HG02763 (cell line): ENCODE data around the gene AKR1A1.
A peak's percentile ranks its signal among the peaks of the same experiment; 100 is the strongest.
"Not testable (repeated sequence)": the region's sequence is repeated elsewhere in the genome, so short reads cannot be mapped to it uniquely, and the experiment has no call there.

Source experiments
- ATAC-seq: cut with Tn5 transposase; IDR thresholded peaks from one replicate; pipeline ENCODE4 v1.9.1; 2021; ENCODE audit warnings: mild to moderate bottlenecking, moderate library complexity; ENCODE audit not compliant: unreplicated experiment

AKR1A1 gene

DNA sequence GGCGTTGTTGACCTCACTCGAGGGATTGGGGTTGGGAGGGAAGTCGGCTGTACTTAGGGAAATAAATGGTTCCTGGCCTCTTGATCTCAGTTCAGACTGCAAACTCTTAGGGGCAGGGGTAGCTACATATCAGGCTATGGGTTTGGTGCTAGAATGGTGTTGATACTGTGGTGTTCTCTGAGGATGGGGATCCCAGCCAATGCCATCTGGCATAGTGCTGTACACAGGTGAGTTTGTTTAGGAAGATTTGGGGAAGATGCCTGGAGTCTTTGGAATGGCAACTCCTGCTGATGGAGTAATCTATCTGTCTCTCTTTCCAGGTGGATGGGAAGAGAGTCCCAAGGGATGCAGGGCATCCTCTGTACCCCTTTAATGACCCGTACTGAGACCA, 18.9 kb downstream of the AKR1A1 start:
- no peak for ATAC-seq

GRCh38 chr1:45569962-45570581, 19.4 kb downstream of the AKR1A1 start:
- ATAC-seq, result no peak

GRCh38 chr1:45570631-45571030, 20.0 kb downstream of the AKR1A1 start:
- ATAC-seq, result no peak

- no peak for ATAC-seq
Measured at GRCh38 chr1:45573231-45573804, 22.7 kb downstream of the AKR1A1 start.

DNA sequence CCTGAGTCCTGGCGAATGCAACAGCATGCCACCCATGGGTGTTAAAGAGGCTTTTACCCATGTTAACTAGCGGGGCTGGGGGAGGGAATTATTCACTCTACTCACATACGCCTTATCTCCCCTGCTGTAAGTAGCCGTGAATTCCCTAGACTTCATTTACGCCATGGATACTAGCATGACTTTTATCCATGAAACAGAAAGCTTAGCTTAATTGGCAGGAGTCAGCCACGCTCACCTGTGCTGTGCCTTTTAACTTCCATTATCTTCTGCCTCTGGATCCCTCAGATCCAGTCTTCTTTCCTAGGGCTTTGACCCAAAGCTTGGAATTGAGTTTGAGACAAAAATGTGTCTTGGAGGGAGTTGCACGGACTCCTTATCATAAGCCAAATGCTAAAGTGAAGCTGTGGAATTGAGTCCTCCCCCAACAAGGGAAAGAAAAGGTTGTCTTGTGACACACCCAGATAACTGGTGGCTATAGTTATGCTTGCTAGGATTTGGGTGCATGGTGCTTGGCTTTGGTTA, 23.5 kb downstream of the AKR1A1 start:
- no peak for ATAC-seq

DNA sequence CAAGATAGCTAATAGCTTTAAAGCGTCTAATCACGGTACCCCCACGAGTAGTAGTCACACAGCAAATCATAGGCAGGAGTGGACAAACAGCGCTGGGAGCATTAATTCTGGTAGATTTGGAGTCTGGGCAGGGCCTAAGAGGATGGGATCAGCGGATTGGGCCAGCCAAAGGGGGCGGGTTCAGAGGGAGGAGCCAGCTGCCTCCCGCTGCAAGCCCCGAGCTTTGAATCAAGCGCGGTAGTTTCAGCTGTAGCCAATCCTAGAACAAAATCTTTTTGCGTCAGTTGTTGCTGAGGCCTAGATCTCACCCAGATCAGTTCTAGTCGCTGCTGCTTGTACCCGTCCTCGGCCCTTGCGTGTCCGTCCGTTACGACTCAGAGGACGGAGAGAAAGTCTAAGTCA, 32.6 kb downstream of the AKR1A1 start:
- peak; percentile 74 for ATAC-seq

DNA sequence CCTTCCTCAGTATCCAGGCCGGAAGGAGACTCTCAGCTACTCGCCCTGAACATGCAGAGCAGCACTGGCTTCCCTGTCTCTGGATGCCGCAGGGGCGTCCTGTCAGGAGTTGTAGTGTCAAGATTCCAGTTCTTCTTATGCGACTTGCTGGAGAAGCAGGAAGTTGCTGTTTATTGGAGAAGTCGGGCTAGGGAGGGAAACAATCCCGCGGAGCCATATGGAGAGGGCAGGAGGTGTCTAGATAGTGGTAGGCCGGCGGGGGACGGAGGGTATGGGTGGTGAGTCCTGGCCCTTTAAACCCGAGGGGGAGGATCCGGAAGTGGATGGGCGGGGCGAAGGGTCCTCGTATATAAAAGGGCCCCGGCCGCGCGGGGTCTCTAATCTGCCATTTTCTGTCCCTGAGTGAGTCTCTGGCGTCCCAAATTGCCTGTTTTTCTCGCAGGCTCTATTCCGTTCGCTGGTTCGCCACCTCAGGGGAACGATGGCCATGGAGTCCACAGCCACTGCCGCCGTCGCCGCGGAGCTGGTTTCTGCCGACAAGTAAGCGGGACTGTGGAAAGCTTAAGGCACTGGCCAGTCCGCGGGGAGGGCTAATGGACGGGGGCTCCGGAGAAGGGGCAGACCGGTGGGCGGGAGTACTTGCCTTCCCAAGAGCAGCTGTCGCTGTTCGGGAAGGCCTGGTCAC, 33.2 kb downstream of the AKR1A1 start, which contains the start of gene NASP:
TSS of gene NASP (plus strand) at position 376 of the 685 bp plus-strand sequence. CDS start at position 482, 106 bp downstream.
- ATAC-seq, result peak; percentile 48

GRCh38 chr1:45584351-45585109, 33.9 kb downstream of the AKR1A1 start:
- ATAC-seq, result peak; percentile 29

- ATAC-seq, result no peak
Measured at GRCh38 chr1:45585110-45585426, 34.4 kb downstream of the AKR1A1 start.

GRCh38 chr1:45585496-45586075, 35.0 kb downstream of the AKR1A1 start:
- no peak for ATAC-seq

DNA sequence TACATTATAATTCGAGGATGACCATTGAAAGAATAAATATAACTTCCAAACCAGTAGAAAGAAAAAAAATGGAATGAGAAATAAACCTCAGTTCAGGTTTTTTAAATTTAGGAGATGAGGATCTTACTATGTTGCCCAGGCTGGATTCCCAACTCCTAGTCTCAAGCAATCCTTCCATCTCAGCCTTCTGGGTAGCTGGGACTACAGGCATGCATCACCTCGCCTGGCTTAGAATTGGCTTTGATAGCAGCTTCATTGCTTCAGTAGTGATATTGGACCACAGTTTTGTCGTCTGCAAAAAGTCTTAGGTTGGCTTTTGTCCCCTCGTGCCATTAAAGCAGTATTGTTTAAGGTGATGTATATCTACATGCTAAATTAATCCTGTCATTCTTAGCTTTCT, 36.1 kb downstream of the AKR1A1 start:
- no peak for ATAC-seq

- ATAC-seq, result no peak
Measured at GRCh38 chr1:45589861-45590260, 39.2 kb downstream of the AKR1A1 start.

- ATAC-seq, result no peak
Measured at GRCh38 chr1:45594412-45594811, 43.8 kb downstream of the AKR1A1 start.

GRCh38 chr1:45596765-45597164, 46.1 kb downstream of the AKR1A1 start:
- not testable (repeated sequence) for ATAC-seq

DNA sequence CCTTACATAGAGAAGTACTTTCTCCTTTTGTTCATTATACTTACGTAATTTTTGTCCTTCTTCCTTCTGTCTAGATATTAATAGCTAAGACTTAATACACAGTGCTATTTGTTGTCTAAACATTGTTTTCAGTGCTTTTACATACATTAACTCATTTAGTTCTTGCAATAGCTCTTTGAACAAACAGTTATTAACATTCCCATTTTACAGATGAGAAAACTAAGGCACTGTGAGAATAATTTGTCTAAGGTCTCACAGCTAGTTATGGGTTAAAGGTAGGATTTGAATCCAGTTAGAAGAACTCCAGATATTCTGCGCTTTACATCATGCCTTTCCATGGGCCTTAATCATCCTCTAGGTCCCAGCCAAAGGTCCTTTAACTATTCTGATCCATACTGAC, 53.6 kb downstream of the AKR1A1 start:
- ATAC-seq, result no peak

DNA sequence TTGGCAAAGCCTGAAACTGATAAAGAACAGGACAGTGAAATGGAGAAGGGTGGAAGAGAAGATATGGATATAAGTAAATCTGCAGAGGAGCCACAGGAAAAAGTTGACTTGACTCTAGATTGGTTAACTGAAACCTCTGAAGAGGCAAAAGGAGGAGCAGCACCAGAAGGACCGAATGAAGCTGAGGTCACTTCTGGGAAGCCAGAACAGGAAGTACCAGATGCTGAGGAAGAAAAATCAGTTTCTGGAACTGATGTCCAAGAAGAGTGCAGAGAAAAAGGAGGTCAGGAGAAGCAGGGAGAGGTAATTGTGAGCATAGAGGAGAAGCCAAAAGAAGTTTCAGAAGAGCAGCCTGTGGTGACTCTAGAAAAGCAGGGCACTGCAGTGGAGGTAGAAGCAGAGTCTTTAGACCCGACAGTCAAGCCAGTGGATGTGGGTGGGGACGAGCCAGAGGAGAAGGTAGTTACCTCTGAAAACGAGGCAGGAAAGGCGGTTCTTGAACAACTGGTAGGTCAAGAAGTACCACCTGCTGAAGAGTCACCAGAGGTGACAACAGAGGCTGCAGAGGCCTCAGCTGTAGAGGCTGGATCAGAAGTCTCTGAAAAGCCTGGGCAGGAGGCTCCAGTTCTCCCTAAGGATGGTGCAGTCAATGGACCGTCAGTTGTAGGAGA, 56.9 kb downstream of the AKR1A1 start:
- no peak for ATAC-seq

DNA sequence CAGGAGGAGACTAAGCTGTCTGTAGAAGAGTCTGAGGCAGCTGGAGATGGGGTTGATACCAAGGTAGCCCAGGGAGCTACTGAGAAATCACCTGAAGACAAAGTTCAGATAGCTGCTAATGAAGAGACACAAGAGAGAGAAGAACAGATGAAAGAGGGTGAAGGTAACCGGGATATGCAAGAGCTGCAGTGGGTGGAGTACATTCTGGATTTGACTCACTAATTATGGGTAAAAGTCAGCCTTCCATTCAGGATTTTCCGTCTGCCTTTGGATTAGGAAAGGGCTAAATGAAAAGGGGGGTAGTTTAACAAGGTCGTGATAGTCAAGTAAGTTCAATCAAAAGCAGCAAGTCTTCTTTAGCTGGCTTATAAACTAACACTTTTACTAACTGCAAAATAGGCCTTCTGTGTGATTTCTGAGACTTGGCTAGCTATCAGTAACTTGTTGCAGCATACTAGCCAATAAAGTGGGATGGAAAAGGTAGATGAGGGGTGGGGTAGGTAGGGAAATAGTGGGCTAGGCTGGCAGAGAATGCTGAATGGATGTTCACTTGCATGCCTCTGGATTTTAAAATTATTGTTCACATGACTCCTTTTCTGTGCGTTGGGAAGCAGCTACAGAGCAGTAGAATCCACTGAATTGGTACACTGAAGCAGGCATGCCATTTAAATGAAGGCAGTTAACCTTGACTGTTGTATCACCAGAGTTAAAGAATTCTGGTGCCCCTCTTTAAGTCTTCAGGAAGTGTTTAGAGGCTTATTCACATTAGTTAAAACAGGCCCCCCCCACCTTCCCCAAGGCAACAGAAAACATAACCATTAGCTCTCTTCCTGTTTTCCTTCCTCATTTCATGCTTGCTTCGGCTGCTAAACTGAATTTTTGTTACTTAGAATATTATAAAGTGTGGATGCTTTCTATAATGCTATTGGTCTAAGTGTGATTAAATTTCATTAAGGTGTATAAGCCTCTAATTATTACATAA, 57.8 kb downstream of the AKR1A1 start:
- no peak for ATAC-seq

DNA sequence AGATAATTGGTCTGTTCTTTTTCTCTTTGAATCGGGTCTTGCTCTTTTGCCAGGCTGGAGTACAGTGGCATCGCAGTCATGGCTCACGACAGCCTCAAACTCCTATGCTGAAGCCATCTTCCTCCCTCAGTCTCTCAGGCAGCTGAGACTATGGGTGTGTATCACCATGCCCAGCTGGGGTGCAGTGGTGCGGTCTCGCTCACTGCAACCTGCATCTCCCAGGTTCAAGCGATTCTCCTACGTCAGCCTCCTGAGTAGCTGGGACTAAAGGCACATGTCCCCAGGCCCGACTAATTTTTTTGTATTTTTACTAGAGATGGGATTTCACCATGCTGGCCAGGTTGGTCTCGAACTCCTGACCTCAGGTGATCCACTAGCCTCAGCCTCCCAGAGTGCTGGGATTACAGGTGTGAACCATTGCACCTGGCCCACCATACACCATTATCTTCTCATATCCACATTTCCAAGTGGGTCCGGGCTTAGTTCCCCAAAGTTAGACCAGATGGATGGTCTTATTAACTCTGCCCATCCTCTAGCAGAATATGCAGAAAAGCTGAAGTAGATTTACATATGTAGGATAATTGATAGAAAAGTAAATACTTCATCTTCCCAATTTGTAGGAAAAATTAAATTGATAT, 60.1 kb downstream of the AKR1A1 start:
- no peak for ATAC-seq
